Fibroblast of villous mesenchyme (primary cell): ENCODE measurements around the gene HDAC9. TPM values are rescaled to one million over a fixed set of nuclear protein-coding genes. Genes with fewer than 3 reads are reported as not detected.
A peak's percentile ranks its signal among the peaks of the same experiment; 100 is the strongest.
"Not testable (repeated sequence)": the region's sequence is repeated elsewhere in the genome, so short reads cannot be mapped to it uniquely, and the experiment has no call there.

Experiments used
- DNase-seq: peaks from one replicate; pipeline ENCODE4 v3.0.0-alpha.2; 2010; ENCODE audit warnings: low read depth
- H3K4me3 ChIP-seq: 2 replicates; pipeline ENCODE4 v1.5.1; 2011; ENCODE audit warnings: low read depth, mild to moderate bottlenecking, low read length
- CTCF ChIP-seq: IDR thresholded peaks from 2 replicates; pipeline ENCODE4 v1.5.1; 2012; ENCODE audit warnings: low read depth, mild to moderate bottlenecking, low read length; ENCODE audit not compliant: insufficient read depth
- total RNA-seq: library from RNA; depleted of rRNA; stranded (reverse); fragments of >200 nt; gene quantifications from 2 replicates; pipeline ENCODE4 v1.2.3, GENCODE V29; 2012

HDAC9 gene
- total RNA-seq, 1 donor = 16.8 TPM

- H3K4me3 ChIP-seq = no peak overlapping the region
- DNase-seq = peak; percentile 46
- TF ChIP-seq CTCF = no peak
These were observed 466.5 kb downstream of the HDAC9 start for GRCh38 chr7:18962031-18962430.

GRCh38 chr7:18965657-18966056 is 470.1 kb downstream of the HDAC9 start:
- no peak overlapping the region for H3K4me3 ChIP-seq
- DNase-seq = no peak
- no peak for TF ChIP-seq CTCF

GRCh38 chr7:18967755-18968154 is 472.2 kb downstream of the HDAC9 start:
- not testable (repeated sequence) for H3K4me3 ChIP-seq, DNase-seq

- no peak for TF ChIP-seq CTCF
- H3K4me3 ChIP-seq = no peak overlapping the region
- no peak for DNase-seq
These were observed 476.3 kb downstream of the HDAC9 start for GRCh38 chr7:18971839-18972238.

- no peak overlapping the region for H3K4me3 ChIP-seq
- DNase-seq = peak; percentile 33
- TF ChIP-seq CTCF = no peak
These were observed 479.3 kb downstream of the HDAC9 start for GRCh38 chr7:18974803-18975202.

- DNase-seq = no peak
- no peak for TF ChIP-seq CTCF
- H3K4me3 ChIP-seq = no peak overlapping the region
These were observed 479.7 kb downstream of the HDAC9 start for GRCh38 chr7:18975276-18975675.

GRCh38 chr7:18975689-18976280 is 480.2 kb downstream of the HDAC9 start:
- TF ChIP-seq CTCF = no peak
- H3K4me3 ChIP-seq = no peak overlapping the region
- no peak for DNase-seq
